Smooth muscle cell (in vitro differentiated cells): ENCODE measurements around the gene PNLIPRP2. TPM values are rescaled to one million over a fixed set of nuclear protein-coding genes. Genes with fewer than 3 reads are reported as not detected.

Experiments
- DNase-seq: peaks from one replicate; lab custom pipeline; 2025; ENCODE audit not compliant: unreplicated experiment; lab: John Stamatoyannopoulos, UW
- H2AFZ ChIP-seq: fragments of 200-600 bp; sonication (generic); 2 replicates; pipeline ENCODE4 v1.6.0; 2016; ENCODE audit warnings: antibody characterized with exemption, low read depth, mild to moderate bottlenecking
- H3F3A ChIP-seq: fragments of 200-600 bp; sonication (generic); 2 replicates; pipeline ENCODE4 v1.6.0; 2017; ENCODE audit warnings: antibody characterized with exemption, low read depth
- H3K27ac ChIP-seq: fragments of 200-600 bp; sonication (generic); 2 replicates; pipeline ENCODE4 v1.5.1; 2016; ENCODE audit warnings: low read depth, mild to moderate bottlenecking
- H3K27me3 ChIP-seq: fragments of 200-600 bp; sonication (generic); 2 replicates; pipeline ENCODE4 v1.6.1; 2016; ENCODE audit warnings: low read depth, mild to moderate bottlenecking
- H3K36me3 ChIP-seq: fragments of 200-600 bp; sonication (generic); 2 replicates; pipeline ENCODE4 v1.5.1; 2016; ENCODE audit warnings: low read depth
- H3K4me1 ChIP-seq: fragments of 200-600 bp; sonication (generic); 2 replicates; pipeline ENCODE4 v1.5.1; 2016; ENCODE audit warnings: low read depth
- H3K4me2 ChIP-seq: fragments of 200-600 bp; sonication (generic); 2 replicates; pipeline ENCODE4 v1.6.0; 2016; ENCODE audit warnings: mild to moderate bottlenecking
- H3K4me3 ChIP-seq: fragments of 200-600 bp; sonication (generic); 2 replicates; pipeline ENCODE4 v1.5.1; 2016; ENCODE audit warnings: mild to moderate bottlenecking
- H3K79me2 ChIP-seq: fragments of 200-600 bp; sonication (generic); 2 replicates; pipeline ENCODE4 v1.6.0; 2016; ENCODE audit warnings: low read depth, mild to moderate bottlenecking
- H3K9ac ChIP-seq: fragments of 200-600 bp; sonication (generic); 2 replicates; pipeline ENCODE4 v1.6.0; 2016; ENCODE audit warnings: low read depth
- H3K9me3 ChIP-seq: fragments of 200-600 bp; sonication (generic); replicated peaks from 2 replicates; pipeline ENCODE4 v1.5.1; 2016; ENCODE audit warnings: low read depth
- H4K20me1 ChIP-seq: fragments of 200-600 bp; sonication (generic); 2 replicates; pipeline ENCODE4 v1.6.0; 2016; ENCODE audit warnings: low read depth
- CTCF ChIP-seq: fragments of 200-600 bp; sonication (generic); IDR thresholded peaks from 2 replicates; pipeline ENCODE4 v1.5.1; 2017; ENCODE audit warnings: borderline replicate concordance, mild to moderate bottlenecking, antibody characterized with exemption; ENCODE audit not compliant: insufficient read depth, poor library complexity, severe bottlenecking
- WGBS: methylation state at CpG from one replicate; pipeline ENCODE4 v1.1.7; 2016; ENCODE audit warnings: low lambda C conversion rate; 5-methylcytosine and 5-hydroxymethylcytosine counted together
- polyA plus RNA-seq: library from polyadenylated mRNA; unstranded; fragments of >200 nt; fragmentation: Nextera tagmentation; extraction: Ambion mirVana; gene quantifications from 2 replicates; pipeline ENCODE4 v1.2.1, GENCODE V29; 2016
- total RNA-seq: library from RNA; depleted of rRNA; stranded (reverse); fragments of >200 nt; gene quantifications from 2 replicates; pipeline ENCODE4 v1.2.3, GENCODE V29; 2014

Gene PNLIPRP2
- total and polyA plus RNA-seq, 2 experiments from 2014 or later: not detected

- no peaks in the 10 kb centered on the region for H3K36me3 ChIP-seq
Observed at GRCh38 chr10:116607336-116607735, 13.4 kb upstream of the PNLIPRP2 start.

GRCh38 chr10:116608686-116609594 is 11.8 kb upstream of the PNLIPRP2 start:
- Histone ChIP-seq H3K36me3 (no peaks in the 10 kb centered on the region), H3K4me1 (no peaks in the 10 kb centered on the region), H3K9me3 (no peaks in the 10 kb centered on the region), H3F3A (no peaks in the 10 kb centered on the region), H2AFZ (peak overlapping the region; percentile 86), H4K20me1 (no peaks in the 10 kb centered on the region), H3K9ac (no peak overlapping the region), H3K4me3 (peak overlapping the region; percentile 57), H3K79me2 (no peaks in the 10 kb centered on the region), H3K4me2 (peak overlapping the region; percentile 88), H3K27ac (no peak overlapping the region), H3K27me3 (peaks cover 15% of the 10 kb centered on the region)
- no peak for DNase-seq
- no peak for TF ChIP-seq CTCF
- 20% methylated on average over 41 of the region's 41 CpGs for WGBS

More at GRCh38 chr10:116607336-116607735, 13.4 kb upstream of the PNLIPRP2 start:
- H2AFZ ChIP-seq: no peak overlapping the region
- H3K27ac ChIP-seq: no peak overlapping the region
- H3K27me3 ChIP-seq: peaks cover 15% of the 10 kb centered on the region
- WGBS: 95% methylated on average over 6 of the region's 6 CpGs
- H3K79me2 ChIP-seq: no peaks in the 10 kb centered on the region
- no peaks in the 10 kb centered on the region for H3K9me3 ChIP-seq
- TF ChIP-seq CTCF: no peak
- no peak overlapping the region for H3K9ac ChIP-seq
- H3K4me3 ChIP-seq: no peak overlapping the region
- H3F3A ChIP-seq: no peaks in the 10 kb centered on the region
- no peak for DNase-seq
- no peaks in the 10 kb centered on the region for H4K20me1 ChIP-seq
- no peaks in the 10 kb centered on the region for H3K4me1 ChIP-seq
- H3K4me2 ChIP-seq: no peak overlapping the region

GRCh38 chr10:116610443-116611152 is 10.2 kb upstream of the PNLIPRP2 start:
- Histone ChIP-seq H3K9me3 (no peaks in the 10 kb centered on the region), H3K36me3 (no peaks in the 10 kb centered on the region), H3K27me3 (peaks cover 15% of the 10 kb centered on the region), H3K27ac (no peak overlapping the region), H2AFZ (no peak overlapping the region), H4K20me1 (no peaks in the 10 kb centered on the region), H3K79me2 (no peaks in the 10 kb centered on the region), H3F3A (no peaks in the 10 kb centered on the region), H3K4me1 (no peaks in the 10 kb centered on the region), H3K9ac (no peak overlapping the region), H3K4me3 (no peak overlapping the region), H3K4me2 (no peak overlapping the region)
- no peak for DNase-seq
- no peak for TF ChIP-seq CTCF
- 96% methylated on average over 13 of the region's 13 CpGs for WGBS
